Choroid plexus epithelial cell (primary cell): ENCODE results near the gene CTIF.

Experiments used
- DNase-seq: peaks from one replicate; pipeline ENCODE4 v3.0.0-alpha.2; 2010; ENCODE audit warnings: low read depth
- H3K4me3 ChIP-seq: 2 replicates; pipeline ENCODE4 v1.5.1; 2011; ENCODE audit warnings: low read depth, mild to moderate bottlenecking, control low read depth, low read length, moderate library complexity
- TF ChIP-seq, protein P1 (sequence below): conservative IDR thresholded peaks from 2 replicates; pipeline ENCODE4 v1.5.1; 2011; ENCODE audit warnings: low read depth, mild to moderate bottlenecking, control low read depth, inconsistent platforms, low read length, moderate library complexity

The CTIF gene

DNA sequence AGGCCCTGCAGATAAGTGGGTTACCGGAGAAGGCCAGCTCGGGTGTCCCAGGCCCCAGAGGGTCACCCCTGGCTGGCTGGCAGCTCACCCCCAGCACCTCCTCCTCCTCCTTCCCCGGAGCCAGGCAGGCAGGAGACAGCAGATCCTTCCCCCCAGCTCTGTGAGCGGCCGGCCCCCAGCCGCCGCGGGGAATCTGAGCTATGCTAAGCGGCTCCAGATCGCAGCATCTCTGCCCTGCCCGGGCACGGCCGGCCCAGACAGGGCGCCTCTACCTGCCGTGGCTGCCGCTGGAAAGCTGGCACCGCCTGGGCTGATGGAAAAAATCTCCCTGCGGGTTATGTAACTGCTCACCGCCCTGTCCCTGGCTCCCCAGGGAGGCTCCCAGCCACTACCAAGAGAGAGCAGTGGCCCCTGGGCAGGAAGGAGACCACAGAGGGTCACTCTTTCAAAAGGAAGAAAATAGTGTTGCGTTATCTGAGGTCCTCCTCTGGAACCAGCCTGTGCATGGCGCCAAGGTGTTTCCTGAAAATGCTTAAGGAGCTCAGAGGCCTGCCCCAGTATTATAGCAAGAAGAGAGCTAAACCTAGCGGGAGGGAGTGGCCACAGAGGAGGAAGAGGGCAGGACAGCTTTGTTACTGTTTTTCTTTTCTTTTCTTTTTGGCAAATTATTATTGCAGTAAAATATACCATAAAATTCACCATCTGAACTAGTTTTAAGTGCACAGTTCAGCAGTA, 233.0 kb downstream of the CTIF start:
- DNase-seq: no peak
- H3K4me3 ChIP-seq: no peak overlapping the region
- TF ChIP-seq, protein P1, sequence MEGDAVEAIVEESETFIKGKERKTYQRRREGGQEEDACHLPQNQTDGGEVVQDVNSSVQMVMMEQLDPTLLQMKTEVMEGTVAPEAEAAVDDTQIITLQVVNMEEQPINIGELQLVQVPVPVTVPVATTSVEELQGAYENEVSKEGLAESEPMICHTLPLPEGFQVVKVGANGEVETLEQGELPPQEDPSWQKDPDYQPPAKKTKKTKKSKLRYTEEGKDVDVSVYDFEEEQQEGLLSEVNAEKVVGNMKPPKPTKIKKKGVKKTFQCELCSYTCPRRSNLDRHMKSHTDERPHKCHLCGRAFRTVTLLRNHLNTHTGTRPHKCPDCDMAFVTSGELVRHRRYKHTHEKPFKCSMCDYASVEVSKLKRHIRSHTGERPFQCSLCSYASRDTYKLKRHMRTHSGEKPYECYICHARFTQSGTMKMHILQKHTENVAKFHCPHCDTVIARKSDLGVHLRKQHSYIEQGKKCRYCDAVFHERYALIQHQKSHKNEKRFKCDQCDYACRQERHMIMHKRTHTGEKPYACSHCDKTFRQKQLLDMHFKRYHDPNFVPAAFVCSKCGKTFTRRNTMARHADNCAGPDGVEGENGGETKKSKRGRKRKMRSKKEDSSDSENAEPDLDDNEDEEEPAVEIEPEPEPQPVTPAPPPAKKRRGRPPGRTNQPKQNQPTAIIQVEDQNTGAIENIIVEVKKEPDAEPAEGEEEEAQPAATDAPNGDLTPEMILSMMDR: no peak

DNA sequence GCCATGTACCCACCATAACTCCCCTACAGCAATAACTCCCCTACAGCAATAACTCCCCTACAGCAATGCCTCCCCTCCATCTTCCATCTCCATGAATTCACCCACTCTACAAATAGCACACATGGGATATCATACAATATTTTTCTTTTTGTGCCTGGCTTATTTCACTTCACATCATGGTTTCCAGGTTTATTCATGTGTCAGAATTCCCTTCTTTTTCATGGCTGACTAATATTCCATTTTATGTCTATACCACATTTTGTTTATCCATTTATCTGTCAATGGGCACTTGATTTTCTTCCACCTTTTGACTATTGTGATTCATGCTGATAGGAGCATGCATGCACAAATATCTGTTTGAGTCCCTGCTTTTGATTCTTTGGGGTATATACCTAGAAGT, 233.6 kb downstream of the CTIF start:
- TF ChIP-seq, protein P1: no peak
- no peak overlapping the region for H3K4me3 ChIP-seq

DNA sequence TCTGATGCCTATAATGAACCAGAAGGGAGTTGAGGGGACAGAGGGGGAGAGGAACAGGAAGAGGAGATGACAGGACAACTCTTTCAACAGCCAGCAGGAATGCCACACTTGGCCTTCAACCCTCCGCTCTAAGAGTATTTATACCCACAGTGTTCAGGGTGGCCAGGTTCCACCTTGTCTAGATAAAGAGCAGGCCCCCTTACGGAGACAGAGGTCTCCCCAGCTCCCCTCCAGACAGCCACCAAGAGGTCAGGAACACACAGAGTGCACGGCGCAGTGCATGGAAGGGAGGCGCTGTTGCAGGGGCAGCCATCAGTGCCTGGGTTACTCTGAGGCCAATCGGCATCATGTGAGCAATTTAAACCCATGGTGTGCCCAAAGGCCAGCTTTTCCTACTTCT, 235.0 kb downstream of the CTIF start:
- no peak for DNase-seq
- TF ChIP-seq, protein P1: no peak
- no peak overlapping the region for H3K4me3 ChIP-seq

More for the DNA sequence above, 233.6 kb downstream of the CTIF start:
- DNase-seq: no peak

DNA sequence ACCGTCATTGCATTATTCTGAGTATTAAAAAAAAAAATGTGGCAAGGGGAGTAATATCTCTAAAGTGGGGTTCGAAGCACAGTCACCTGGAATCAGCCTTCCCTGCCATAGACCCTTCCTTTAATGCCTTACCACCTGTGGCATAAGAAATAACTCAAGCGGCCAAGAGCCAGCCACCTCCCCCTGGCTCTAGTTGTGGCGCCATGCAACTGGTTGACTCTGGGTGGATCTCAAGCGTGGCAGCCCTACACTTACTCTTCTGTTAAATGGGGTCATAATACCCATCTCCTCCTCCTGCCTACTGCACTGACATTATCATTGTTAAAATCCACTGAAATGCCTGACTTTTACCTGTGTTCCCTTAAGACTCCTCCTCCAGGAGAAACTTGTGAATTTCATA, 236.1 kb downstream of the CTIF start:
- no peak for DNase-seq
- TF ChIP-seq, protein P1: no peak
- no peak overlapping the region for H3K4me3 ChIP-seq

DNA sequence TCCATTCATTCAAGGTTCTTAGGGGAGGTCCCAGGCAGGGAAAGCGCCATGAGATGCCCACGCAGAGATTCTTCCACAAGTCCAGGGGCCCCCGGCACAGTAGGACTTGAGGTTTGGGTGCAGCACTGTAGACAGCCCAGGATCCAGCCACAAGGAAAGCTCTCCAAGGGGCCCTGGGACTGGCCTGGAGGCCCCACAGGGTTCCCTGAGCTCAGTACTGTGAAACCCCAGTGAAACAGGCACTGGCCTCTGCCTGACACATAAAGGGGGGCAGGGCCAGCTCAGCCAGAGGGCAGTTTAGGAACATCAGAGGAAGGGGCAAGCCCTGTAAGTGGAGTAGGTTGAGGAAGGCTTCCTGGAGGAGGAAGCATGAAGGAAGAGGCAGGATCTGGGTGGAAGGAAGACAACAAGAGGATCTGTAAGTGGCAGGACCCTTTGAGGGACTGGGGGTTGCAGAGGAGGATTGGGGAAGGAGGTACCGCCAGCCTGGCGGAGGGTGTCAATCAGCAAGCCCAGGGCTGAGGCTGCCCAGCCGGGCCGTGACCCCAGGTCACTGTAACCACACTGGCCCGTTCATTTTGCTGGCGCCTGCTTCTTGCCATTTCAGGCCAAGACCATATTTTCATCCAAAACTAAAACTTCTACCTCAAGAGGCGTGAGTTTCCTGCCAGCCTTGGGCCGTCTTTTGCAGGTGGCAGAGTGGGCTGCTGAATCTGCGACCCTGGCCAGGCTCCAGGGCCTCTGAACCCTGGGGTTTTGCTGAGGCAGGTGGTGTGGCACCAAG, 236.7 kb downstream of the CTIF start:
- TF ChIP-seq, protein P1: no peak

DNA sequence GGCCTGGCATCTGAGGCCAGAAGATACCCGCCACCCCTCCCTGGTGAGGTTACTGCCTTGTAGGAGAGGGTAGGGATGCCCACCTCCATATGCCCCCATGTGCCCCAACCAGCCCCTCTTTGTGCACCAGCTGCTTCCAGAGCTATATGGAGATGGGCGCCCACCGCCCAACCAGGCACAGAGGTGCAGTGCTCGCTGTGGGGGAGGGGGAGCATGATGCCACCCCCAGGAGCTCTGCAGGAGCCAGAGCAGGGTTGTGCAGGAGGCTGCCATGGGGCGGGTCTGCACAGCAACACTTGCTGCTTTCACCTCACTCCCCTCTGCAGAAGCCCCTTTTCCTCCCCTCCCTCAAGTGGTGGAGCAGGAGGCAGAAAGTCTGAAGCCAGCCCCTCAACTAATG, 237.3 kb downstream of the CTIF start:
- no peak overlapping the region for H3K4me3 ChIP-seq
- TF ChIP-seq, protein P1: no peak
- no peak for DNase-seq

More for the DNA sequence above, 236.7 kb downstream of the CTIF start:
- no peak for DNase-seq
- H3K4me3 ChIP-seq: no peak overlapping the region

DNA sequence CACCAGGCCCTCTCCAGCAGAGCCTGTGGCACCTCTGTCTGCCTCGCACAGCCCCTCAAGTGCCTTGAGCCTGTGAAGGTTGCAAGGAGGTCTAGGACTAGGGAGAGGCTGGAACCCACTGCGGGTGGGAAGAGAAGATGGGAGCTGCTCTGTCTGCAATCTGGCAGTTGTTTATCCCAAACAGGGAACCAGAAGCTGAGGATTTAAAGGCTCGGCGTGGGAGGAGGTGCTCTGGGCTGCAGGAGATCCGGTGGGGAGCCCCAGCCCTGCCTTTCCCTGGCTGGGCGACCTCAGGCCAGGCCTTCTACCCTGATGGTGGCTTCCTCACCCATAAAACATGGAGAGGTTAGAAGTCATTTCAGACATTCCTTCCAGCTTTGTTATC, 237.8 kb downstream of the CTIF start:
- TF ChIP-seq, protein P1: no peak
- H3K4me3 ChIP-seq: no peak overlapping the region
- no peak for DNase-seq
